WTC11 (cell line): ENCODE results near the gene ASTN2. TPM values are rescaled to one million over a fixed set of nuclear protein-coding genes. Genes with fewer than 3 reads are reported as not detected.

Experiments
- ATAC-seq: fragments of 200-7000 bp; cut with Tn5 transposase; 2 replicates; pipeline ENCODE4 v1.10.0; 2021; ENCODE audit warnings: mild to moderate bottlenecking, moderate library complexity
- CTCF ChIA-PET: fragments of 300-600 bp; sonication (Branson Sonifier 250); formaldehyde crosslinking; loops from one replicate; lab custom pipeline; 2021; ENCODE audit warnings: antibody characterized with exemption; lab: Charles Lee
- POLR2A ChIA-PET: fragments of 350-600 bp; sonication (Branson Sonifier 250); formaldehyde crosslinking; loops from one replicate; lab custom pipeline; 2021; ENCODE audit warnings: antibody characterized with exemption; lab: Charles Lee
- DNase-seq: peaks from one replicate; pipeline ENCODE4 v3.0.0; 2021; ENCODE audit warnings: low spot score
- H3K27ac Mint-ChIP-seq: 2 replicates; pipeline ENCODE4 v1.8.0; 2021; ENCODE audit warnings: mixed read lengths
- H3K27me3 Mint-ChIP-seq: 2 replicates; pipeline ENCODE4 v1.8.0; 2021; ENCODE audit warnings: low read depth, mild to moderate bottlenecking, moderate library complexity, mixed read lengths
- H3K36me3 Mint-ChIP-seq: 2 replicates; pipeline ENCODE4 v1.8.0; 2021; ENCODE audit warnings: mixed read lengths
- H3K4me1 Mint-ChIP-seq: 2 replicates; pipeline ENCODE4 v1.8.0; 2022; ENCODE audit warnings: mixed read lengths
- H3K4me3 Mint-ChIP-seq: 2 replicates; pipeline ENCODE4 v1.8.0; 2021; ENCODE audit warnings: mild to moderate bottlenecking, moderate library complexity, mixed read lengths
- H3K9me3 Mint-ChIP-seq: 2 replicates; pipeline ENCODE4 v1.8.0; 2021; ENCODE audit warnings: mixed read lengths
- AR ChIP-seq: fragments of 250-450 bp; sonication (Bioruptor Pico); IDR thresholded peaks from 2 replicates; pipeline ENCODE4 v1.9.0; 2021; ENCODE audit warnings: mild to moderate bottlenecking
- ATF1 ChIP-seq: sonication (generic); formaldehyde crosslinking; IDR thresholded peaks from 2 replicates; pipeline ENCODE4 v1.8.1; 2023; ENCODE audit warnings: mild to moderate bottlenecking, moderate library complexity, missing genetic modification reagents
- CBFB ChIP-seq: sonication (generic); formaldehyde crosslinking; IDR thresholded peaks from 2 replicates; pipeline ENCODE4 v1.8.1; 2022; ENCODE audit warnings: mild to moderate bottlenecking, low read depth, missing genetic modification reagents
- ELF4 ChIP-seq: sonication (generic); formaldehyde crosslinking; IDR thresholded peaks from 2 replicates; pipeline ENCODE4 v1.8.1; 2022; ENCODE audit warnings: low read depth, mild to moderate bottlenecking, moderate library complexity, missing genetic modification reagents
- ESRRA ChIP-seq: sonication (generic); formaldehyde crosslinking; IDR thresholded peaks from 2 replicates; pipeline ENCODE4 v1.8.1; 2022; ENCODE audit warnings: mild to moderate bottlenecking, missing genetic modification reagents, borderline replicate concordance
- FOXJ3 ChIP-seq: sonication (generic); formaldehyde crosslinking; IDR thresholded peaks from 2 replicates; pipeline ENCODE4 v1.9.0; 2021; ENCODE audit warnings: missing genetic modification reagents, mild to moderate bottlenecking, borderline replicate concordance
- FOXP1 ChIP-seq: sonication (generic); formaldehyde crosslinking; IDR thresholded peaks from 2 replicates; pipeline ENCODE4 v1.8.0; 2022; ENCODE audit warnings: missing genetic modification reagents, mild to moderate bottlenecking, moderate library complexity, borderline replicate concordance
- FOXP4 ChIP-seq: sonication (generic); formaldehyde crosslinking; IDR thresholded peaks from 2 replicates; pipeline ENCODE4 v1.8.0; 2022; ENCODE audit warnings: mild to moderate bottlenecking, missing genetic modification reagents
- GTF2I ChIP-seq: fragments of 250-450 bp; sonication (Bioruptor Pico); conservative IDR thresholded peaks from 2 replicates; pipeline ENCODE4 v1.4.0; 2021; ENCODE audit warnings: mild to moderate bottlenecking
- IRF2 ChIP-seq: sonication (generic); formaldehyde crosslinking; IDR thresholded peaks from 2 replicates; pipeline ENCODE4 v1.8.0; 2022; ENCODE audit warnings: low read depth, missing genetic modification reagents, borderline replicate concordance
- JAZF1 ChIP-seq: fragments of 250-450 bp; sonication (Bioruptor Pico); IDR thresholded peaks from 2 replicates; pipeline ENCODE4 v1.9.0; 2021; ENCODE audit warnings: moderate library complexity, mild to moderate bottlenecking, inconsistent platforms
- JUN ChIP-seq: sonication (generic); formaldehyde crosslinking; IDR thresholded peaks from 2 replicates; pipeline ENCODE4 v1.8.0; 2023; ENCODE audit warnings: mild to moderate bottlenecking, missing genetic modification reagents
- PRDM15 ChIP-seq: sonication (generic); formaldehyde crosslinking; IDR thresholded peaks from 2 replicates; pipeline ENCODE4 v1.8.0; 2022; ENCODE audit warnings: missing genetic modification reagents
- ZNF219 ChIP-seq: sonication (generic); formaldehyde crosslinking; IDR thresholded peaks from 2 replicates; pipeline ENCODE4 v1.8.0; 2023; ENCODE audit warnings: missing genetic modification reagents, mild to moderate bottlenecking, borderline replicate concordance
- total RNA-seq: library from RNA; stranded (reverse); gene quantifications from 3 replicates; pipeline ENCODE4 v1.2.3, GENCODE V29; 2021

Gene ASTN2
- total RNA-seq, 1 experiment from 2014 or later = 16.2 TPM

GRCh38 chr9:117046666-117047327, 368.1 kb downstream of the ASTN2 start:
- POLR2A ChIA-PET = no interaction called here
- CTCF ChIA-PET = interaction anchor here (0.5 to 1.1 kb wide), 3 partner anchors 189 to 494 kb away, joined by 3 to 5 read pairs (median 4); no protein-coding TSS in a partner anchor
- Mint-ChIP-seq H3K4me1 (peaks cover 17% of the 10 kb centered on the region), H3K27ac (no peak overlapping the region), H3K4me3 (no peak overlapping the region), H3K27me3 (no peaks in the 10 kb centered on the region), H3K36me3 (no peaks in the 10 kb centered on the region), H3K9me3 (no peaks in the 10 kb centered on the region)
- DNase-seq (no peak), ATAC-seq (no peak)
- TF ChIP-seq FOXP4 (CRISPR knock-in tag) = no peak
- TF ChIP-seq GTF2I (CRISPR knock-in tag) = 0 out of 2 replicates have a peak, but pooled peaks have one; percentile 33

- POLR2A ChIA-PET = no interaction called here
- peaks cover 9% of the 10 kb centered on the region for H3K4me1 Mint-ChIP-seq
- no peak overlapping the region for H3K4me3 Mint-ChIP-seq
- CTCF ChIA-PET = no interaction called here
- H3K27me3 Mint-ChIP-seq = no peaks in the 10 kb centered on the region
- no peaks in the 10 kb centered on the region for H3K36me3 Mint-ChIP-seq
- no peaks in the 10 kb centered on the region for H3K9me3 Mint-ChIP-seq
- ATAC-seq = peak; percentile 96
- TF ChIP-seq ELF4 (CRISPR knock-in tag) (no peak), FOXP4 (CRISPR knock-in tag) (no peak), FOXJ3 (CRISPR knock-in tag) (no peak), ESRRA (CRISPR knock-in tag) (no peak), CBFB (CRISPR knock-in tag) (no peak), FOXP1 (CRISPR knock-in tag) (no peak), ATF1 (CRISPR knock-in tag) (no peak), PRDM15 (CRISPR knock-in tag) (no peak), IRF2 (CRISPR knock-in tag) (no peak), JUN (CRISPR knock-in tag) (no peak), JAZF1 (CRISPR knock-in tag) (no peak), AR (no peak), ZNF219 (CRISPR knock-in tag) (no peak)
- DNase-seq = peak; percentile 75
- no peak overlapping the region for H3K27ac Mint-ChIP-seq
These were observed 370.6 kb downstream of the ASTN2 start for GRCh38 chr9:117044241-117044640.
